ENCODE measurements around the gene MTRF1L. TPM values are rescaled to one million over a fixed set of nuclear protein-coding genes. Genes with fewer than 3 reads are reported as not detected.

The MTRF1L gene
- total RNA-seq, 1 experiment from 2014 or later, result 26.5 TPM

DNA sequence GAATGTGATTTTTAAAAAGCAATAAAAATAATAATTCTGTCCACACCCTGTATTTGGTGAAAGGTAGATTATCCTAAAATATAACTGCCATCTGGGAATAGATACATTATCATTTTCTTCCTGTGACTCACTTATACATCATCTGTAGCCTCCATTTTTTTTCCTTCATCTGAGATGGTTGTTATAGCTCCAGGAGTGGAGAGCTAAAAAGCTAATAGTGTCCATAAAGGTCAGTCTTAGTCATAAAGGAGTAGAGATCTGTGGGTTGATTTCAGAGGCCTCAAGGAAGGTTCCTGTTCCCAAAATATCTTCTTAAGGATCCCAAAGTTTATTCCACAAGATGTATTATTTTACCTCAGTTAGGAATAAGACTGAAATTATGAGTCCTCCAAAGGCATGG is 60.8 kb downstream of the MTRF1L start:
- no peak overlapping the region for H4K91ac ChIP-seq (ENCODE audit: insufficient read length, low read depth, low read length)
- Mint-ChIP-seq H3K4me1 (peaks cover 3% of the 10 kb centered on the region in 2 experiments; a peak in 2 of 4 replicates), H3K27ac (no peak overlapping the region), H3K4me3 (no peak overlapping the region), H3K27me3 (ENCODE audit: low read depth) (no peaks in the 10 kb centered on the region), H3K9me3 (no peaks in the 10 kb centered on the region; a peak in 1 of 5 replicates), H3K36me3 (ENCODE audit: insufficient read depth in 1 of 3, low read depth in 3 of 3) (no peaks in the 10 kb centered on the region)
- H3K27ac ChIP-seq (ENCODE audit: insufficient read length, low read depth, low read length), result no peak overlapping the region
- no peak overlapping the region for H3K14ac ChIP-seq (ENCODE audit: insufficient read depth, low read length)
- no peak overlapping the region for H2BK20ac ChIP-seq (ENCODE audit: low read depth, low read length, poor library complexity, severe bottlenecking)
- no peak overlapping the region for H2BK120ac ChIP-seq (ENCODE audit: low read depth, low read length, poor library complexity, severe bottlenecking)
- H3K9me3 ChIP-seq (ENCODE audit: control insufficient read depth, low read depth, low read length), result no peaks in the 10 kb centered on the region
- no peak overlapping the region for H2BK12ac ChIP-seq (ENCODE audit: insufficient read length, low read depth, low read length)
- H3K79me1 ChIP-seq (ENCODE audit: insufficient read depth, low read depth, low read length, poor library complexity, severe bottlenecking), result no peaks in the 10 kb centered on the region
- no peak for DNase-seq
- no peak overlapping the region for H3K4ac ChIP-seq (ENCODE audit: low read depth, low read length)
- H4K8ac ChIP-seq (replicated peaks; ENCODE audit: insufficient read length, low read depth, low read length), result no peak overlapping the region
- TF ChIP-seq, protein P1, sequence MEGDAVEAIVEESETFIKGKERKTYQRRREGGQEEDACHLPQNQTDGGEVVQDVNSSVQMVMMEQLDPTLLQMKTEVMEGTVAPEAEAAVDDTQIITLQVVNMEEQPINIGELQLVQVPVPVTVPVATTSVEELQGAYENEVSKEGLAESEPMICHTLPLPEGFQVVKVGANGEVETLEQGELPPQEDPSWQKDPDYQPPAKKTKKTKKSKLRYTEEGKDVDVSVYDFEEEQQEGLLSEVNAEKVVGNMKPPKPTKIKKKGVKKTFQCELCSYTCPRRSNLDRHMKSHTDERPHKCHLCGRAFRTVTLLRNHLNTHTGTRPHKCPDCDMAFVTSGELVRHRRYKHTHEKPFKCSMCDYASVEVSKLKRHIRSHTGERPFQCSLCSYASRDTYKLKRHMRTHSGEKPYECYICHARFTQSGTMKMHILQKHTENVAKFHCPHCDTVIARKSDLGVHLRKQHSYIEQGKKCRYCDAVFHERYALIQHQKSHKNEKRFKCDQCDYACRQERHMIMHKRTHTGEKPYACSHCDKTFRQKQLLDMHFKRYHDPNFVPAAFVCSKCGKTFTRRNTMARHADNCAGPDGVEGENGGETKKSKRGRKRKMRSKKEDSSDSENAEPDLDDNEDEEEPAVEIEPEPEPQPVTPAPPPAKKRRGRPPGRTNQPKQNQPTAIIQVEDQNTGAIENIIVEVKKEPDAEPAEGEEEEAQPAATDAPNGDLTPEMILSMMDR (conservative IDR thresholded peaks at IDR 0.05), result no peak
- H3K79me2 ChIP-seq (ENCODE audit: insufficient read depth, low read length), result no peaks in the 10 kb centered on the region
- H2BK5ac ChIP-seq (ENCODE audit: insufficient read length, low read length), result no peak overlapping the region
- H3K56ac ChIP-seq (ENCODE audit: insufficient read length, low read depth, low read length), result no peak overlapping the region
- H4K5ac ChIP-seq (ENCODE audit: insufficient read length, low read depth, low read length), result no peak overlapping the region
- no peak overlapping the region for H3K23ac ChIP-seq (ENCODE audit: insufficient read length, low read depth, low read length)
- H2AK5ac ChIP-seq (ENCODE audit: insufficient read length, low read length), result no peak overlapping the region
- H2BK15ac ChIP-seq (ENCODE audit: low read depth, low read length), result no peak overlapping the region
- H3K9ac ChIP-seq (ENCODE audit: extremely low read depth, insufficient read length, low read length), result no peak overlapping the region
- no peaks in the 10 kb centered on the region for H4K20me1 ChIP-seq (ENCODE audit: control insufficient read depth, insufficient read depth, insufficient read length)
- H3K23me2 ChIP-seq (ENCODE audit: insufficient read length, low read depth, low read length, poor library complexity, severe bottlenecking), result no peaks in the 10 kb centered on the region
- H2AFZ ChIP-seq (ENCODE audit: low read length), result no peak overlapping the region
- H3T11ph ChIP-seq (ENCODE audit: low read length), result no peak overlapping the region
- H3K4me2 ChIP-seq (ENCODE audit: insufficient read depth, insufficient read length, low read length), result no peak overlapping the region
- no peaks in the 10 kb centered on the region for H3K27me3 ChIP-seq (ENCODE audit: insufficient read depth, low read length)
- H3K4me1 ChIP-seq (ENCODE audit: insufficient read depth, low read length), result no peaks in the 10 kb centered on the region
- H3K18ac ChIP-seq (ENCODE audit: insufficient read length, low read depth, low read length), result no peak overlapping the region

Other genes with a start within 250 kb of the MTRF1L start
- gene FBXO5, start 19.7 kb downstream of the MTRF1L start, total RNA-seq (2021), result 43.2 and 47.6 TPM in 2 replicates
- gene RGS17, start 128.6 kb upstream of the MTRF1L start, total RNA-seq (2021), result 3.2 and 3.8 TPM in 2 replicates

Measured in H9 (cell line).